ENCODE results near the gene SGCE. TPM values are rescaled to one million over a fixed set of nuclear protein-coding genes. Genes with fewer than 3 reads are reported as not detected.

Gene SGCE
- total RNA-seq, 1 donor from 2014 or later, result 1.2 TPM

DNA sequence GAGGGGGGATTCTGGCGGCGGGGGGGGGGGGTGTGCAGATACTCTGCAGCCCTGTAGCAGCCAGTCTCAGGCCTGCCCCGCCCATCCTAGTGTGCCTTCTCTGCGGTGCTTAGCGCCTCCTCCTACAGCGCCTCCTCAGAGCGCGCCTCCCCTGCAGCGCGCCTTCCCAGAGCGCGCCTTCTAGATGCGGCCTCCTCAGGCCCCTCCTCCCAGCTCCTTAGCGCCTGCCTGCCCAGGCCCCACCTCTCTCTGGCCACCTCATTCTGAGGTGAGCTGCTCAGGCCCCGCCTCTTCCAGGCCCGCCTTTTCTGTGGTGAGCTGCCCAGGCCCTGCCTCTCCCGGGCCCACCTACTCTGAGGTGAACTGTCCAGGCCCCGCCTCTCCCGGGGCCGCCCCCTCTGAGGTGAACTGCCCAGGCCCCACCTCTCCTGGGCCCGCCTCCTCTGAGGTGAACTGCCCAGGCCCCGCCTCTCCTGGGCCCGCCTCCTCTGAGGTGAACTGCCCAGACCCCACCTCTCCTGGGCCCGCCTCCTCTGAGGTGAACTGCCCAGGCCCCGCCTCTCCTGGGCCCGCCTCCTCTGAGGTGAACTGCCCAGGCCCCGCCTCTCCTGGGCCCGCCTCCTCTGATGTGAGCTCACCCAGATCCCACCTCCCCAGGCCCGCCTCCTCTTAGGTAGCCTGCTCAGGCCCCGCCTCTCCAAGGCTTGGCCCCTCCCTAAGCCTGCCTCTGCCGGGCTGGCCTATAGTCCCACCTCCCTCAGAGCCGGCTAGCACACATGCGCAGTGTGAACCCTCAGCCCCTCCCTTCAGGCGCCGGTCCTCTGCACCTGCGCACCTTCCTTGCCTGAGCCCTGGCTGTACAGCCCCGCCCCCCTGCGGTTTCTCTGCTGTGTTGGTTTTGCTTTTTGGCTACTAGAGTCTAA is 2.1 kb upstream of the SGCE start:
- ATAC-seq, result peak; percentile 97

DNA sequence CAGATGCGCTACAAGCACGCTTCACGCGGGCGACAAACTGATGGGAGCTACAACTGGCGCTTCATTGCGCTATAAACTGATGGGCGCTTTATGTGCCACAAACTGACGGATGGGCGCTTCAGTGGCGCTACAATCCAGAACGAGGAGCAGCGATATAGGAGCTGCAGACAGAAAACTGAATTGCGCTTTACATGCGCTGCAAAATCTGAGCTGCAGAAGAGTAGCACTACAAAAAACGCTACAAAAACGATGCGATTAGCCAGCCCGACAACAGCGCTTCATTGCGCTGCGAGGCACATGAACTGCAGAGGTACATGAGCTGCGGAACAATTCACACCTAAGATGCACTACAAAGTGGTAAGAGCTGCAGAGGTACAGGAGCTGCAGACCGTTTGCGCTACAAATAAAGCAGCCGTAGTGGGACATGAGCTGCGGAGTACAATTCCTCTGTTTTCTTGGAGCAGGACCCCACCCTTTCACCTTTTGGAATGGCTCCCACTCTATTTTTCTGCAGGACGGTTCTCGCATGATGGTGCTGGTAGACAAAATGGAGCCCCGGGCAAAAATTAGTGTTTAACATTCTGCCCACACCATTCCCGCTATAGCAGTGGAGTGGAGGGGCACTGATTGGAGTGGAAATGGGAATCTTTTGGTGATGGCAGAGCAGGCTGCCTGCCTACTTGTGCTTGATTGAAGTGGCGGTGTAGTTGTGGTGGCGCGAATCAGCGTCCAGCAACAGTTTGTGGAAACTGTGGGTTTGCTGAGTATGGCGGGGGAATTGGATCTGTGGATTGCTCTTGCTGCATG is 1.2 kb upstream of the SGCE start:
- no peak for ATAC-seq

DNA sequence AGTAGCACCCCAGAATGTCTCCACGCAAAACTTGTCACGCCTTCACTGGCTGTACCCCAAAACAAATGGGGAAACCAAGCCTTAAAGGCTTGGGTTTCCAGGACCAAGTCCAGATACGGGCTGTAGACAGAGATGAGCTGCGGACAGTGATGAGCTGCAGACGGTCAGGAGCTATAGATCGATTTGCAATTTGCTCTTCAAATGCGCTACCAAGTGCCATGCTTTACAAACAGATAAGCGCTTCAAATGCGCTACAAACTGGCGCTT is 658 bp upstream of the SGCE start:
- no peak for ATAC-seq

DNA sequence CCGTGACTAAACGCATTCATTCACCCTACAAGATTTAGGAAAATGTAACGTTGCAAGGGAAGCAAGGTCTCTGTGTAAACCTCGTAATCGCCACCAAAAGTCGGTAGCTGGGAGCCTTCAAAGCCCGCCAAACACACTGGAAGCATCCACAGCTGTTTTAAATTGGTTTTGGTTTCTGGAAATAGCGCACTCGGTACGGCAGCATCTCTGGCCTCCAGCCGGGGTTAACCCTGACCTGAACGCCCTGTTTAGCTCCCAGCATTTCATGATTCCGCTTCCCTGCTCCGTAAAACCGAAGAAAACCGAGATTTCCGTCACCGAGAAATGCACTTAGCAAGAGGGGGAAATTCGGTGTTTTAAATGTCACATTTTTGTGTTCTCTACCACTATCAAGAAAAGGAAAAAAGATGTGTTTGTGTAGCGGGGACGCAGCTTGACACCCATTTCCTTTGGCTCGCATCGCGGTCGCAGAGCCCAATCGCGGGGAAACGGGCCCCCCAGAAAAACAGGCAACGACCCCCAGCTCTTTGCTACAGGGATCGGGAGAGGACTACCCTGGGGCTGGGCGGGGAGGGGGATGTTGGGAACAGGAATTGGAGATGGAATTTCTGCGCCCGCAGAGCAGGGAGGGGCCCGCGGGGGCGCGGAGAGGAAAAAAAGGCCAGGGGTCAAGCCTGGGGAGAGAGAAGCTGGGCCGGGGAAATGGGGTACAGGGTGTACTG is 646 bp downstream of the SGCE start:
- no peak for ATAC-seq

DNA sequence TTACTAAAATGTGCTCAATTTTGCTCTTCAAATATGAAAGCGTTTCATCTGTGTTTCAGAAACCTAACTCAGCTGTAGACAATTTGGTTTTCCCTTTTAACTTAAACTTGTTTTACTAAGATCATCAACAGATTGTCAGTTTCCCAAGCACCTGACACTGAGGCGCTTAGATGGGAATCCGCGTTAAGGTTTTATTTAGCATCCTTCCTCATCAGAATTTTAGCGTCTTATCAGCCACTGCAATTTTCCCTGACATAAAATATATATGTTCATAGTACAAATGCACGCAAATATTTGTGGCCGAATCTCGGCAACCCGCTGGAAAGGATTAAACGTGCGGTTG is 1.2 kb downstream of the SGCE start:
- ATAC-seq, result no peak

DNA sequence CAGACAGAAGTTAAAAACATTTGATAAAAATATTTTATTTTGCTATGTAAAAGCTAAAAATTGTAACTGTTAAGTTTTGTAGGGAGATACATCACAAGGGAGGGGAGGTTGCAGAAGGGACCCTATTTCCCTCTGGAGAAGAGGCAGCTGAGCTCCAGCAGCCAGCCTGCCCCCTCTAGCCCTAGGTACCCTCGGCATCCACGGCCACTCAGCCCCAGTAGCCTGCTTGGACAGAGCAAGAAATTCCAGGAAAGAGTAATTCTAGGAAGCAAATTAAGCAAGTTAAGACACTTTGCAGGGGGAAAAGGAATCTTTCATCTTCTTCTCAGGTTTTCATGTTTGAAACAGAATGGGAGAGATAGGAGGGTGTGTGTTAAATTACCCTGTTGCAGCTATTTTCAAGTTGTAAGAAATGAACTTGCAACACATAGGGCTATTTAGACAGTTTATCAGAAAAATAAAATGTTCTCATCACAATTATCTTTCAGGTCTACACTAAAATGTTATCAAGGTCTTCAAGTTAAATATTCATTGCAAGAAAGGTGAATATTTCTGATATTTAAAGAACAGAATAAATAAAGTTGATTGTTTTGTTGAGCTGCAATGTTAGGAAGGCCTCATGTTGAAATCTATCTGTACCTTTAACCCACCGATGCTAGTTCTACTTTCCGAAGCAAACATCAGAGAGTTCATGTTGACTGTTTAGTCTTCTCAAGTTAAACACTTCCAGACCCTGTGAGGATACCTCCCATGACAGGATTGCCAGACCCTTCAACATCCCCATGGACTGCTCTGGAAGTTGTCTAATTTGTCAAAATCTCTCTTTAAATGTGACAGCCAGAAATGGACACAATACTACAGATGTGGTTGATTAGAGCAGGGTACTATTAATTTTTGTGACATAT is 5.5 kb downstream of the SGCE start:
- no peak for ATAC-seq

DNA sequence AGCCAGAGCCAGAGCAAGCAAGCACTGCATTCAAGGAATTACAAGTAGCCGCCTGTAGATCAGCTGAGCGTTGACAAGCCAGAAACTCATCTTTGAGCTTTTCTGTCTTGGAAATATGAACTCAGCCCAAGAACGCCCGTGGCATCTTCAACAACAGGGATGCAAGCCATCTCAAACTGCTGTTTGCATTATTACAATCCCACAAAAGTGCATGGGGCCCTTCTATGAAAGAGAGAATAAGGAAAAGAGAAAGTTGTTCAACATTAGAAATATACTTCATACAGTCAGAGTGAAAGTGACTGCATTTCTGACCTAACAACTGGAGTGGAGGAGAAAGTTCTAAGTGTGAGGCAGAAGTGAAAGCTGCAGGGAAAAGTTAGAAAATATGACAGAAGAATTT is 6.5 kb downstream of the SGCE start:
- no peak for ATAC-seq

DNA sequence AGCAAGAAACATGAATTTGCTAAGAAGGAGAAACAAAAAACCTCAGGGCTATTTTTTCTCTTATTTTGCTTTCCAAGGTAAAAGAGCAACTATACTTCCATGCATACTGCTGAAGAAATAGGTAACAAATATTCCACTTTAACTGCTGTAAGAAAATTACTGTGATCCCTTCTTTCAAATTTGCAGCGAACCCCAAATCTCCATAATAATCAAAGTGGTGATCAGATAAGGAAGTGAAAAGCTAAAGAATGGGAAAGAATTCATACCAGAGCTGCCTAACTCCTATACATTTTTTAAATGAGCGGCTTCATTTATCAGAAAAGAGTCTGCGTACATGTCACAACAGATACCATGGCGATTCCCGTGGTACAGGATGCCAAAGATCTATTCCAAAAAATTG is 7.2 kb downstream of the SGCE start:
- ATAC-seq, result no peak

DNA sequence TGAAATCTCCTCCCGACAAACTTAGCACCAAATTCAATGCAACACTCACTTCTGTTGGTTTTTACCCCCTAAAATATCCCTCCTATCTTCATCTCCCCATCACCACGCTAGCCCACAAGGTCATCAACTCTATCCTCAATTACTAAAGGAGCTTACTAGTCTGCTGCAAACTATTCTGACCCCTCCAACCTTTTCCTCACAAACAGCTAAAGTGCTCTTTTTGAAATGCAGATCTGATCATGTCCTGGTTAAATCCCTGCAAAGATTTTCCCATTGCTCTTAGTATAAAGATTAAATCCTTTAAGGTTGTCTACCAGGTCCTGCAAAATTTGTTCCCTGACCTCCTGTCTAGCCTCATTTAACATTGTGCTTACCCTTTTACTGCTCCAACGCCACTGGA is 8.6 kb downstream of the SGCE start:
- no peak for ATAC-seq

DNA sequence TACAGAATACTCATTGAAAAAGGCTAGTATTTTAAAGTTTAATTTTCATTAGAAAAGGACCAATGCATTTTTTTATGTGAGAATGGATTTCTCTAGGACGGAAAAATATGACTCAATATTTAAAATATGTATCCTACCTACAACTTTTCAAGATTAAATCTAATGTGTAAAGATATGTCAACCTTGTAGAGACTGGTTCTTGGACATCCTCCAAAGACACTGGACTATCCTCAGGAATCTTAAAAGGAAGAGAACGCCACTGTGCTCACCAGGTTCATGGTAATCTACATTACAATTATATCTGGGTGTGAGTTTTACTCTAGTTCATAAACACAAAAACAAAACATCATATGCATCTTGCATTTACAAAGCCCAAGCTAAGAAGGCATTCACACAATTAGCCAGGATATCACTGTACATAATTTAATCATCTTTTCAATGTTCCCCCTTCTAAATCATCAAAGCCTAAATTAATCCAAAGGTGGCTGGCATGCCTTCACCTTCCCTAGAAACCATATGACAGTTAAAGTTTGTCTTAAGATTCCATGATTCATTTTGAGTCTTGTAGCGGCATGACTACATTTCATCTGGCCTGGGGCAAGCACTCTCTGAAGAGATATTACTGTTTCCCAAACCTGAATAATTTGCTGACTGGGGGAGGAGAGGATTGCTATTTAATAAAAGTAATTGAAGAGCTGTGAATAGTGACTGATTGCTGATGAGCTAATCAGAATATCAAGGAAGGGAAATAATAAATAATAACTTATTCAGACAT is 12.0 kb downstream of the SGCE start:
- no peak for ATAC-seq

DNA sequence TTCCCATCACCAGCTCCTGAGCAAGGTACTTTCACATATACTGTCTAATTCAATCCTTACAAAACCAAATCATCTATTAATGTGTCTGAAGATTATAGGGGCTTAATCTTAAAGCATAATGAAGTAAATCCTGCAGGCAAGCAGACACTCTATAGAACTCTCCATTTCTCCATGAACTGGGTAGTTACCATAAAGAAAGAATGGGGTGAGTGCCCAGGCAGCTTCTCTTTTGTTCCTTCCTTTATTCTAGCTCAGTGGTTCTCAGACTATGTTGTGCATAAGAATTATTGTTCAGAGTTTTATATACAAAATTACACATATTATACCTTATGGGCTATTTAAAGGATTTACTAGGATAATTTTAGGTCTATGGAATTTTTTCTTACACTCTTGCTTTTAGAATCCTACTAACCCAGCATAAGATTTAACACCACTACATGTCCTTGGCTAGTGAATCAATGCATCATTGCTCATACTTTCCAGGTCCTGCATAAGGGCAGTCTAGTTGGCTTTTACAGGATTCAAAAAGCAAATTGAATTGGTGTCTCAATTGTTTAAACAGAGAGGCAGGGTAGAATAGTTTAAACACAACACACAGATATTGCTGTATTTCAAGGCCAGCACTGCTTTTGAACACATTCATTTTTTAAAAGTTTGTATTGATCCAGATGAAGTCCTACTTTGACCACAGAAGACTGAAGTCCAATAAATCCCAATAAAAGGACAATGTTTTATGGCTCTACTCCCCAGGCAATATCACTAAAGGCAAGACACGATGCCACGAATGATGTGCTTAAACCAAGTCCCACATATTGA is 12.9 kb downstream of the SGCE start:
- ATAC-seq, result no peak

DNA sequence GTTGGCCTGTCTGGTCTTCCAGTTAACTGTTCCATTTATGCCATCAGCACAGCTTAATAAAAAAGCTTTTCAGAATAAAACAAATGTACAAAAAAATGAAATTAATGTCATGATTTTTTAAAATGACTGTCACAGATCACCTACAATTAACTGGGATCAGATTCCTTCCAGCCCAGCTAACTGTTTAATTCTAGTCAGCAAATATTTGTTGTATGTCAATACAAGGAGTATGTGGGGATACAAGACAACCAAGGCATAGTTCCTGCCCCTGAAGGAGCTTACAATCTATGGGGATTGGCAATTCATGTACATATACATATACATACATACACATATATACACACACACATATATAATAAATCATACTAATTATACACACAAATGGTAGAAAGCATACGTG is 16.5 kb downstream of the SGCE start:
- no peak for ATAC-seq

DNA sequence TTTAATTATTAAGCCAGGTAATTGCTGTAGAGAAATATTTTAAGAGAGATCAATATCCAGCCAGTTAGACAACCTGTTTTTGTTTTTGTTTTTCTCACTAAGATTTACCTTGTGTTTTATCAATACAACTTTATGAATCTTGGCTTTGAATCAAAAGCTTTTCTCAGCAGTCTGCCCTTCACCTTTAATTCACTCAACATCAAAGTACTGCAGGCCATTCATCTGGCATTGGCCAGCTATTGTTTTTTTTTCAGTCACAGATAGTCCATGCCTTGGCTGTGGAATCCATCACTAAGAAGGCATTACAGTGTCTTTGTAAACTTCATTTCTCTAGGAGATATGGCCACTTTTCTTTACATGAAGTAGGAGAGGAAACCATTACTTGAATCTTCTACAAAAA is 20.2 kb downstream of the SGCE start:
- no peak for ATAC-seq

DNA sequence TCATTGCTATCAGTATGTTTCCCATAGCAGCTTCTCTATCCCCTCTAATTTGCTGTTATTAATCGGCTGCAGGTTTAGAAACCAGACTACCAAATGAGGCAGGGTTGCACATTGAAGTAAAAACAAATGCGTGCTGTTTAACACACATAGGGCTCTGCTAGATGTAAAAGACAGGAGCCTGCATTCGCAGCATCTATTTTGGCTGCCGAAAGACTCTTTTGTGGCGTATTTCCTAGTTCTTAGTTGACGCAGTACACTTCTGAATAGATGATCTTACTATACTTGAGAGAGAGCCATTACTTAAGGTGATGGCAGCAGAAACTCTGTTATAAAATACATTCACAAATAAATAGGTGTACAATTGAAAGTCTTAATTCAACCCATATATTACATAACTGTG is 21.4 kb downstream of the SGCE start:
- ATAC-seq, result no peak

DNA sequence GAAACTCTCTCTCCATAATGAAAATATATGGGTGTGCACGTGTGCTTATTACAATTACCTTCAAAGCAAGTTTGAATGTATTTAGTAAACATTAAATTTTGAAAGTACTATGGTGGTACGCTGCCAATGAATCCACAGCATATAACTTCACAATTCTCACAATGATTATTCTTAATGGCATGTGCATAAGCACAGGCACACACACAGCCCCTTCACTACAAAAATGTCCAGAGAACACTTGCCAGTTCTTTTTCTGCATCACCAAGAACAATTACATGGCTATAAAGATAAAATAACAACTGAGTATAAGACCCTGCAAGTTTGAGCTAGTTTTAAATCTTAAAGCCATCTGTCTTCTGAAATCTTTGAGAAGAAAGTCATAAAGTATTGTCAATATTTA is 22.2 kb downstream of the SGCE start:
- ATAC-seq, result no peak

DNA sequence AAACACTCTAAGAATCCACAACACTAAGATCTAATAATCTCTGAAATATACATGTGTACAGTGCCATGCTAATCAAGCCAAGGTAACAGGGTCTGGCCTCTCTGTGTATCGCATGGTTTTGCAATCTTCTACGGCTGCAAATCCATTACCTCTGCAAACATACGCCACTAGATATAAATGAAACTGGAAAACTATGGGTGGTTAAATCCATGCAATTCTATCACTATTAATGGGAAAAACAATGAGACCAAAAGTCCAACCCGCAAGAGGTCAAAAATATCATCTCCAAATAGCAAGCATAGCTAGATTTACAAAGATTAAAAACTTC is 23.0 kb downstream of the SGCE start:
- ATAC-seq, result no peak

DNA sequence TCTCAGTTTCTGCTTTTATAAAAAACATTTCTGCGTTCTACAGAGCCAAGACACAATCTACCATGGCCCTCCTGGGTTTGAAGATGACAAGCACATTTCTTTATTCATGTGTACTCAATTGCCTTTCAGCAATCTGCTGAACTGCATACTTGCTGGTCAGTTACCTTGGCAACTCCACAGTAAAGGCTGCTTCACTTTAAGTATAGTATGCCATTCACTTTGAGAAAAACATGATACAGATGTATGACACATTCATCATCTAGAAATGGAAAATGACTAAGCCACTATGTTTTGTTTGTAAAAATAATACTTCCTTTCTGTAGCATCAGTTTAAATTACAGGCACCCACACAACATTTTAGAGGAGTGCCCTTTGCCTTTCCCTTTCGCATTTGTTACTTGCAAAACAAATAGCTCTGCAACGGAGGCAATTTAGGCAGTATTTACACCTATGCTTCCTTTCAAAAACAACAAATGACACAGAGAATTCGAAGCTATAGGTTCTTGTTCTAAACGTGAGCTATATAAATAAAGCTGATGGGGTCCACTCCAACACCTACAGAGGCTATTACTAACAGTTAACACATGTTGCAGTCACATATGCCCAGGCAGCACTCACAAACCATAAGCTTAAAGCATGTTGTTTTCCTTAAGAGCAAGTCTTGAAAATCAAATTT is 23.5 kb downstream of the SGCE start:
- ATAC-seq, result no peak

DNA sequence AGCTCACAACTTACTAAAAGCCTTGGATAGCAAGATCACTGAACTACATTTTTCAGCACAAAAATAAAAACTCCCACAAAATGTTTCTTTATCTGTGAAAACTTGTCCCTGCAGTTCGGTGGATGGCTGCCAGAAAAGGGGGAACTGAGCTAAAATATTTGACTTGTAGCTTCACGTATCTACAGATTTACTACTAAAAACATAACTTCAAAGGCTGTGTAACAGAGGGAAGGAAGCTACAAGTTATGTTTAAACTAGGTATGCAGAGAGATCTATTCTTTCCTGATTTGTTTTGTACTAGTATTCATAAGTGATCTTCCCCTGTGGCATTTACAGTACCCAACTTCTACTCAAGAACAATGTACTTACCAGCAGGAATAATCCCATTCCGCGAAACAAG is 25.1 kb downstream of the SGCE start:
- ATAC-seq, result no peak

DNA sequence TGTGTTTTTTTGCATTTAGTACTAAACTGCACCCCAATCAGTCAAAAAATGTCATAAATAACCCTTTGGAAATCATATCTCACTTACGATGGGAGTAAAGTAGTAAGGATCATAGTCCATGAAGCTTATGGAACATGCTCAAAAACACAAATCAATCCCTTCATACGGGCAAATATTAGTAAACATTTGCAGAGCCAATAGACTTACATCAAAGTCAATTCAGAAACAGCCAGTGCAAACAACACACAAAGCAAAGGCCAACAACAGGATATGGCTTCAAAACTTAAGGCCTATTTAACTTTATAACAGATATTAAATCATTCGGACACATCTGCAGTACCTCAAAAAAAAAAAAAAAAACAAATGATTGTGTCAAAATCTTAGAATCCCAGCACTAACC is 32.1 kb downstream of the SGCE start:
- ATAC-seq, result no peak

DNA sequence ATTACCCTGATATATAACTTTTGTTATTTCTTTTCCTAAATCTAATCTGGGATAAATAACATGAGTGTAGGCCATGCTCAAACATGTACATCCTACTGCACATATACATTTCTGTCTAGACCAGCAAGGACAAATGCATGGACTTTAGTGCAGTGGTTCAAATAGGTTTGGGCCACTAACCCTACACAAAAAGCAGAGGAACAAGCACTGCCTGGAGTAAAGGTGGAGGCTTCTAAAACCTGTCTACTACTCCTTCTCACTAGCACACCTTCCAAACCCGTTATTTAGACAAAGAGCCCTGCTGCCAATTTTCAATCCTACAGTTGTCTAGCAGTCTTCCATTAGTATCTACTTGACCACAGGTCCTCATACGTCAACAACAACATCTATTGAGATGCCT is 34.8 kb downstream of the SGCE start:
- no peak for ATAC-seq
